NCI-H510A treated with DMSO at 0.1 percent for 48 hours (cell line): ENCODE results near the gene ATP11A.

Source experiments
- DNase-seq: peaks from one replicate; lab custom pipeline; 2025; lab: John Stamatoyannopoulos, UW

ATP11A gene

GRCh38 chr13:112894673-112895481, 205.0 kb downstream of the ATP11A start:
- no peak for DNase-seq

GRCh38 chr13:112895521-112896465, 206.0 kb downstream of the ATP11A start:
- DNase-seq = peak; percentile 99

- no peak for DNase-seq
Measured at GRCh38 chr13:112896736-112897602, 207.1 kb downstream of the ATP11A start.

GRCh38 chr13:112897603-112897955, 207.7 kb downstream of the ATP11A start:
- DNase-seq = no peak

- no peak for DNase-seq
Measured at GRCh38 chr13:112897956-112898620, 208.2 kb downstream of the ATP11A start.

- DNase-seq = no peak
Measured at GRCh38 chr13:112898621-112899280, 208.9 kb downstream of the ATP11A start.

- DNase-seq = no peak
Measured at GRCh38 chr13:112899281-112900225, 209.7 kb downstream of the ATP11A start.

- no peak for DNase-seq
Measured at GRCh38 chr13:112900226-112900600, 210.4 kb downstream of the ATP11A start.

GRCh38 chr13:112900691-112901091, 210.9 kb downstream of the ATP11A start:
- DNase-seq = no peak

GRCh38 chr13:112902101-112902651, 212.3 kb downstream of the ATP11A start:
- DNase-seq = no peak

- no peak for DNase-seq
Measured at GRCh38 chr13:112902669-112903068, 212.8 kb downstream of the ATP11A start.

- DNase-seq = no peak
Measured at GRCh38 chr13:112903071-112903577, 213.3 kb downstream of the ATP11A start.

- no peak for DNase-seq
Measured at GRCh38 chr13:112903606-112904195, 213.9 kb downstream of the ATP11A start.

GRCh38 chr13:112904436-112904960, 214.7 kb downstream of the ATP11A start:
- DNase-seq = no peak

- no peak for DNase-seq
Measured at GRCh38 chr13:112905086-112905485, 215.2 kb downstream of the ATP11A start.

- DNase-seq = no peak
Measured at GRCh38 chr13:112905619-112905989, 215.8 kb downstream of the ATP11A start.

GRCh38 chr13:112905990-112906641, 216.3 kb downstream of the ATP11A start:
- peak; percentile 80 for DNase-seq

GRCh38 chr13:112907286-112907685, 217.4 kb downstream of the ATP11A start:
- no peak for DNase-seq
